ENCODE results near the gene ITPRIPL1.

- TF ChIP-seq CTCF (IDR thresholded peaks at IDR 0.05; ENCODE audit: control extremely low read depth in 1 of 3, insufficient read depth in 1 of 3, low read depth in 1 of 3, low read length in 3 of 3) (no peak), CHD2 (IDR thresholded peaks at IDR 0.05; ENCODE audit: low read length) (no peak), ATF3 (IDR thresholded peaks at IDR 0.05; ENCODE audit: insufficient read depth, low read depth, low read length) (no peak), TAF1 (IDR thresholded peaks at IDR 0.05; ENCODE audit: low read depth, low read length) (no peak), CBX5 (IDR thresholded peaks at IDR 0.05; ENCODE audit: low read depth, low read length) (no peak)
Measured at GRCh38 chr2:96341641-96342040, 16.5 kb downstream of the ITPRIPL1 start.

Measured in H1 (cell line).